HepG2 (cell line): ENCODE measurements around the gene GPS1. TPM values are rescaled to one million over a fixed set of nuclear protein-coding genes. Genes with fewer than 3 reads are reported as not detected.

Source experiments
- BCL3 ChIP-seq: sonication (generic); formaldehyde crosslinking; IDR thresholded peaks from 2 replicates; pipeline ENCODE4 v1.5.1; 2020; ENCODE audit warnings: mild to moderate bottlenecking, missing genetic modification reagents, moderate library complexity
- CEBPZ ChIP-seq: IDR thresholded peaks from 2 replicates; pipeline ENCODE4 v1.6.1; 2012; ENCODE audit warnings: low read length, improper control_type of control experiment
- ETV5 ChIP-seq: IDR thresholded peaks from 2 replicates; pipeline ENCODE4 v1.6.1; 2018; ENCODE audit warnings: missing biosample characterization, missing genetic modification reagents, inconsistent platforms, borderline replicate concordance
- GTF2F1 ChIP-seq: fragments of 150-350 bp; IDR thresholded peaks from 2 replicates; pipeline ENCODE4 v1.6.1; 2014; ENCODE audit warnings: low read length
- HNF1A ChIP-seq, 2 experiments: sonication (generic) in 1 of 2; formaldehyde crosslinking in 1 of 2; IDR thresholded peaks; 2 replicates each; pipeline versions ENCODE4 v1.4.0 to v1.6.1; 2016 to 2020; ENCODE audit warnings: borderline replicate concordance in 1 of 2, low read depth in 1 of 2, mild to moderate bottlenecking in 1 of 2, missing genetic modification reagents in 1 of 2
- JDP2 ChIP-seq: sonication (generic); formaldehyde crosslinking; IDR thresholded peaks from 2 replicates; pipeline ENCODE4 v1.8.1; 2022; ENCODE audit warnings: missing genetic modification reagents, borderline replicate concordance
- MXD3 ChIP-seq: IDR thresholded peaks from 2 replicates; pipeline ENCODE4 v1.6.1; 2016; ENCODE audit warnings: mild to moderate bottlenecking, missing biosample characterization, missing genetic modification reagents
- NRL ChIP-seq: sonication (generic); formaldehyde crosslinking; IDR thresholded peaks from 2 replicates; pipeline ENCODE4 v1.5.0; 2020; ENCODE audit warnings: missing genetic modification reagents, mild to moderate bottlenecking, moderate library complexity, borderline replicate concordance
- PAWR ChIP-seq: sonication (generic); formaldehyde crosslinking; IDR thresholded peaks from 2 replicates; pipeline ENCODE4 v1.4.0; 2020; ENCODE audit warnings: missing genetic modification reagents, mild to moderate bottlenecking, borderline replicate concordance
- PPARG ChIP-seq: conservative IDR thresholded peaks from 2 replicates; pipeline ENCODE4 v1.6.1; 2016; ENCODE audit warnings: missing biosample characterization, missing genetic modification reagents
- RNF219 ChIP-seq: sonication (generic); formaldehyde crosslinking; IDR thresholded peaks from 2 replicates; pipeline ENCODE4 v1.5.0; 2020; ENCODE audit warnings: mild to moderate bottlenecking, missing genetic modification reagents
- SIX4 ChIP-seq: sonication (generic); formaldehyde crosslinking; IDR thresholded peaks from 2 replicates; pipeline ENCODE4 v1.4.0; 2020; ENCODE audit warnings: missing genetic modification reagents
- SOX6 ChIP-seq, 2 experiments: fragments of 450-650 bp in 1 of 2; sonication (generic) in 1 of 2; formaldehyde crosslinking in 1 of 2; IDR thresholded peaks; 2 replicates each; pipeline versions ENCODE4 v1.4.0 to v1.6.1; 2017 to 2020; ENCODE audit warnings: antibody characterized with exemption in 1 of 2, mild to moderate bottlenecking in 1 of 2, missing genetic modification reagents in 1 of 2
- TAF15 ChIP-seq: fragments of 200-400 bp; formaldehyde crosslinking; IDR thresholded peaks from one replicate; pipeline ENCODE4 v1.6.1; 2018; ENCODE audit warnings: mild to moderate bottlenecking, low read depth, low read length; ENCODE audit not compliant: poor library complexity, severe bottlenecking
- ZNF777 ChIP-seq: sonication (generic); formaldehyde crosslinking; IDR thresholded peaks from 2 replicates; pipeline ENCODE4 v1.4.0; 2020; ENCODE audit warnings: missing genetic modification reagents
- polyA plus RNA-seq, 8 experiments: library from polyadenylated mRNA; depleted of rRNA in 3 of 8; stranded (reverse) in 7 of 8; unstranded in 1 of 8; fragments of >200 nt; fragmentation: Illumina TruSeq in 4 of 8; extraction: Trizol in 4 of 8; gene quantifications; 2 replicates each; pipeline versions ENCODE4 v1.2.1 to v1.2.3, GENCODE V29; 2011 to 2016; ENCODE audit warnings: low read depth in 4 of 8, missing spikeins in 1 of 8, mixed read lengths in 1 of 8; ENCODE audit not compliant: insufficient read depth in 1 of 8
- total RNA-seq, 5 experiments: library from RNA; depleted of rRNA; stranded (reverse); fragments of >200 nt; fragmentation: Illumina TruSeq; extraction: Trizol; gene quantifications; 2 replicates each; pipeline ENCODE4 v1.2.3, GENCODE V29; 2016; ENCODE audit warnings: low read depth in 1 of 5

The GPS1 gene
- total and polyA plus RNA-seq, 2 of the 13 experiments (the other 11 are each of a cell fraction or from before 2014, with no cell fraction given), result 124 to 128 TPM

- TF ChIP-seq HNF1A (IDR thresholded peaks at IDR 0.05; ENCODE audit: low read depth) (peak; percentile 33; the same call in 1 of the 2 replicates), HNF1A (CRISPR knock-in tag; IDR thresholded peaks at IDR 0.05; ENCODE audit: borderline replicate concordance) (peak; percentile 78; the same call in 1 of the 2 replicates), JDP2 (CRISPR knock-in tag) (no peak), SIX4 (CRISPR knock-in tag) (peak; percentile 70), BCL3 (CRISPR knock-in tag) (peak; percentile 70), SOX6 (IDR thresholded peaks at IDR 0.05) (no peak), SOX6 (CRISPR knock-in tag; IDR thresholded peaks at IDR 0.05) (peak; percentile 91), NRL (peak; percentile 95), GTF2F1 (no peak), TAF15 (peak; percentile 24), PAWR (CRISPR knock-in tag) (no peak), CEBPZ (no peak), RNF219 (peak; percentile 92; the same call in 1 of the 2 replicates), ETV5 (CRISPR knock-in tag) (0 out of 2 replicates have a peak, but pooled peaks have one; percentile 19), MXD3 (CRISPR knock-in tag) (peak; percentile 92; the same call in 1 of the 2 replicates), ZNF777 (CRISPR knock-in tag) (peak; percentile 32; the same call in 1 of the 2 replicates), PPARG (peak; percentile 48)
Observed at GRCh38 chr17:82103553-82104451, 52.1 kb downstream of the GPS1 start (continued).
